Panc1 (cell line): ENCODE measurements around the gene WDR64. TPM values are rescaled to one million over a fixed set of nuclear protein-coding genes. Genes with fewer than 3 reads are reported as not detected.
"Not testable (repeated sequence)": the region's sequence is repeated elsewhere in the genome, so short reads cannot be mapped to it uniquely, and the experiment has no call there.

Experiments
- ATAC-seq: fragments of 200-7000 bp; cut with Tn5 transposase; 2 replicates; pipeline ENCODE4 v1.9.1; 2020; ENCODE audit warnings: mild to moderate bottlenecking, moderate library complexity
- BruUV-seq: library from RNA; stranded (reverse); fragments of 400-500 nt; replicated peaks from 2 replicates; lab custom pipeline; 2021; lab: Mats Ljungman, UMichigan
- CTCF ChIA-PET: fragments of 300-600 bp; sonication (Branson Sonifier 250); formaldehyde crosslinking; loops from one replicate; lab custom pipeline; 2022; ENCODE audit warnings: antibody characterized with exemption; lab: Charles Lee
- POLR2A ChIA-PET: fragments of 300-600 bp; sonication (Branson Sonifier 250); formaldehyde crosslinking; loops from one replicate; lab custom pipeline; 2022; ENCODE audit warnings: antibody characterized with exemption; lab: Charles Lee
- DNase-seq: peaks from one replicate; pipeline ENCODE4 v3.0.0-alpha.2; 2010; ENCODE audit warnings: low read depth, low spot score
- H3K27ac ChIP-seq: 2 replicates; pipeline ENCODE4 v1.5.1; 2011; ENCODE audit warnings: mild to moderate bottlenecking, low read length, inconsistent platforms
- H3K27me3 ChIP-seq: fragments of 200-500 bp; sonication (Bioruptor generic); 2 replicates; pipeline ENCODE4 v1.6.0; 2014; ENCODE audit warnings: low read length, inconsistent platforms; ENCODE audit not compliant: control insufficient read depth, insufficient read depth
- H3K36me3 ChIP-seq: fragments of 200-500 bp; sonication (Bioruptor generic); 2 replicates; pipeline ENCODE4 v1.5.1; 2014; ENCODE audit warnings: inconsistent platforms, mild to moderate bottlenecking, low read length, moderate library complexity; ENCODE audit not compliant: control insufficient read depth, insufficient read depth
- H3K4me1 ChIP-seq: 2 replicates; pipeline ENCODE4 v1.5.1; 2011; ENCODE audit warnings: inconsistent platforms, mild to moderate bottlenecking, low read length, moderate library complexity; ENCODE audit not compliant: control insufficient read depth, insufficient read depth
- H3K4me3 ChIP-seq, 2 experiments: 2 replicates each; pipeline ENCODE4 v1.5.1; 2011 to 2012; ENCODE audit warnings: low read depth in 2 of 2, low read length in 2 of 2, mild to moderate bottlenecking in 2 of 2, inconsistent platforms in 1 of 2, moderate library complexity in 1 of 2
- H3K9me3 ChIP-seq: fragments of 200-500 bp; sonication (Bioruptor generic); 2 replicates; pipeline ENCODE4 v1.5.1; 2014; ENCODE audit warnings: low read depth, mild to moderate bottlenecking, inconsistent platforms, low read length, moderate library complexity; ENCODE audit not compliant: control insufficient read depth, insufficient read depth
- CTCF ChIP-seq: fragments of 450-650 bp; IDR thresholded peaks from 2 replicates; pipeline ENCODE4 v1.5.1; 2017; ENCODE audit warnings: mild to moderate bottlenecking
- POLR2AphosphoS5 ChIP-seq: IDR thresholded peaks from 2 replicates; pipeline ENCODE4 v1.6.1; 2012; ENCODE audit warnings: mild to moderate bottlenecking, low read depth, low read length, moderate library complexity
- REST ChIP-seq, 2 experiments: IDR thresholded peaks; 2 replicates each; pipeline ENCODE4 v1.6.1; 2011 to 2012; ENCODE audit warnings: low read depth in 2 of 2, control low read depth in 1 of 2, low read length in 1 of 2, mild to moderate bottlenecking in 1 of 2, moderate library complexity in 1 of 2; ENCODE audit not compliant: insufficient read depth in 1 of 2
- SIN3A ChIP-seq: IDR thresholded peaks from 2 replicates; pipeline ENCODE4 v1.6.1; 2012; ENCODE audit warnings: low read depth, mild to moderate bottlenecking, low read length, moderate library complexity, borderline replicate concordance; ENCODE audit not compliant: insufficient read depth
- TCF7L2 ChIP-seq: IDR thresholded peaks from 2 replicates; pipeline ENCODE4 v1.6.1; 2011; ENCODE audit warnings: mild to moderate bottlenecking, low read depth, low read length, inconsistent platforms
- in situ Hi-C: cut with HindIII; loops from 2 replicates; pipeline ENCODE4 v1.10.0; 2016; ENCODE audit warnings: low sequenced_read_pairs, low pct_unique_long_range_greater_than_20kb
- intact Hi-C: fragments of 100-400 bp; cut with micrococcal nuclease; formaldehyde crosslinking; loops from one replicate; pipeline ENCODE4 v1.10.0; 2022; ENCODE audit not compliant: unreplicated experiment
- total RNA-seq: library from RNA; stranded (reverse); gene quantifications from one replicate; pipeline ENCODE4 v1.2.1, GENCODE V29; 2021; ENCODE audit not compliant: unreplicated experiment

Gene WDR64
- total RNA-seq, 1 experiment from 2014 or later, result not detected

- ChIA-PET POLR2A (no interaction called here), CTCF (no interaction called here)
- no TSS peak for BruUV-seq
- Histone ChIP-seq H3K9me3 (no peaks in the 10 kb centered on the region), H3K4me1 (no peaks in the 10 kb centered on the region), H3K27ac (no peak overlapping the region), H3K4me3 (no peak overlapping the region), H3K36me3 (no peaks in the 10 kb centered on the region), H3K27me3 (peaks cover 2% of the 10 kb centered on the region; the same call in 1 of the 2 replicates)
- no peak for TF ChIP-seq CTCF
- TF ChIP-seq POLR2AphosphoS5, result no peak
- no peak for TF ChIP-seq SIN3A
- TF ChIP-seq TCF7L2, result no peak
- TF ChIP-seq REST (IDR thresholded peaks at IDR 0.05; ENCODE audit: insufficient read depth in 1 of 2, low read depth in 2 of 2, low read length in 1 of 2), result no peak
- DNase-seq, result no peak
- ATAC-seq, result no peak
- intact Hi-C loops, result no loop called here
- in situ Hi-C loops, result no loop called here
These were observed 81.8 kb downstream of the WDR64 start for GRCh38 chr1:241733899-241734298.

- Histone ChIP-seq H3K27me3 (peaks cover 2% of the 10 kb centered on the region; the same call in 1 of the 2 replicates), H3K36me3 (no peaks in the 10 kb centered on the region), H3K4me3 (no peak overlapping the region), H3K27ac (no peak overlapping the region), H3K9me3 (no peaks in the 10 kb centered on the region), H3K4me1 (no peaks in the 10 kb centered on the region)
- BruUV-seq, result no TSS peak
- no peak for ATAC-seq
- TF ChIP-seq POLR2AphosphoS5 (no peak), CTCF (no peak), REST (IDR thresholded peaks at IDR 0.05; ENCODE audit: insufficient read depth in 1 of 2, low read depth in 2 of 2, low read length in 1 of 2) (no peak), SIN3A (no peak), TCF7L2 (no peak)
- intact Hi-C loops (no loop called here), in situ Hi-C loops (no loop called here)
- DNase-seq, result no peak
- POLR2A ChIA-PET, result interaction anchor here (0.5 kb wide), 1 partner anchor 1211 kb away, joined by 3 read pairs; no protein-coding TSS in a partner anchor
- CTCF ChIA-PET, result interaction anchor here (0.5 kb wide), 1 partner anchor 337 kb away, joined by 11 read pairs; no protein-coding TSS in a partner anchor
These were observed 82.5 kb downstream of the WDR64 start for GRCh38 chr1:241734533-241734932.

GRCh38 chr1:241735493-241735926 is 83.4 kb downstream of the WDR64 start:
- CTCF ChIA-PET, result not testable (repeated sequence)

More at GRCh38 chr1:241735493-241735926, 83.4 kb downstream of the WDR64 start:
- H3K9me3 ChIP-seq, H3K36me3 ChIP-seq, H3K27ac ChIP-seq, H3K27me3 ChIP-seq, DNase-seq, H3K4me1 ChIP-seq, in situ Hi-C loops, BruUV-seq, ATAC-seq, H3K4me3 ChIP-seq, intact Hi-C loops: not testable (repeated sequence)
- POLR2A ChIA-PET, result interaction anchor here (0.7 kb wide), 1 partner anchor 211 kb away, joined by 4 read pairs; no protein-coding TSS in a partner anchor
